Measurements from ENCODE around the gene DCANP1. TPM values are rescaled to one million over a fixed set of nuclear protein-coding genes. Genes with fewer than 3 reads are reported as not detected.

DCANP1 gene
- total RNA-seq, 1 experiment from 2014 or later: not detected

DNA sequence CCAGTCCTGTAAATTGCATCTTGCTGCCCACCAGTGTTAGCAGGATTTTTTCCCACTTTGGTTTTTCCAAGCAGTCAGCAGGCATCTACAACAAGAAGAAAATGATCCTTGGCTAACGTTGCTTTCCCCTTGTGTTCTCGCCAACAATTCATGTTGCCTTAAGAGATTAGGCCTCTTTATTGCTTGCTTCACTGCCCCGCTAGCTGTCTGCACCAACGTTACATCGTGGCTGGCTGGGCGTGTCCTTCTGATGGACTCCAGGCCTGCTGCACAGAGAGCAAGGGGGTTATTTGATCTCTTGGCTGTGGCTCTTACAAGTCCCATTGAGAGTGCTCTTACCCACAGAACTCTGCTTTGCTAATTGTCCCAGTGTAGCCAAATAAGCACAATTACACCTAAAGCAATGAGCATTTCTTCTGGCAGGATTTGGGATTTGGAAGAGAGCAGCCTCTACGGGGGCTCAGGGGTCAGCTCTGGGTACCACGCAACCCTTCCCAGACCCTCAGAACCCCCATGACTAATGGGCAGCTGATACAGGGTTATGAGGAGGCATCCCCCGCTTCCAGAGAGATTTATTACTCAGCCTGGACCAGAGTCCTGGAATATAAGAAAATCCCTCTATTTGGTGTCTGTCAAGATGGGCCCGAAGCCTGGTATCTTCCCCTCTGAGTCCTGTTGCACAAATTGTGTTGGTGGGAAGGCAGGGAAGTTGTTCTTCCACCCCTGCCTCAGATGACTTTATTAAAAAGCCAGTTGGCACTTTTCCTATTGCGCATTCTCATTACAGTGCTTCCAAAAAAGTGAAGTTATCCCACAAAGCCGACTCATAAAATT, 17.6 kb downstream of the DCANP1 start:
- peaks cover 15% of the 10 kb centered on the region for H3K9me3 Mint-ChIP-seq
- no peak overlapping the region for H3K27ac Mint-ChIP-seq
- peaks cover 5% of the 10 kb centered on the region; the same call in 1 of the 2 replicates for H3K4me1 Mint-ChIP-seq
- H3K27me3 Mint-ChIP-seq (ENCODE audit: low read depth): peaks cover 11% of the 10 kb centered on the region
- ATAC-seq (no peak), DNase-seq (ENCODE audit: low spot score) (no peak)
- peaks cover 6% of the 10 kb centered on the region for H3K36me3 Mint-ChIP-seq
- H3K4me3 Mint-ChIP-seq: no peak overlapping the region
- TF ChIP-seq USF1 (CRISPR knock-in tag; IDR thresholded peaks at IDR 0.05) (no peak), GABPB1 (CRISPR knock-in tag; IDR thresholded peaks at IDR 0.05) (no peak), ZNF423 (CRISPR knock-in tag; IDR thresholded peaks at IDR 0.05) (no peak), ZNF512 (CRISPR knock-in tag; IDR thresholded peaks at IDR 0.05; ENCODE audit: borderline replicate concordance) (no peak), ETV6 (CRISPR knock-in tag; IDR thresholded peaks at IDR 0.05) (no peak), ATF1 (CRISPR knock-in tag; IDR thresholded peaks at IDR 0.05) (no peak), FOXK1 (CRISPR knock-in tag; IDR thresholded peaks at IDR 0.05) (no peak), PRDM15 (CRISPR knock-in tag; IDR thresholded peaks at IDR 0.05) (no peak), OVOL2 (CRISPR knock-in tag; IDR thresholded peaks at IDR 0.05; ENCODE audit: borderline replicate concordance) (no peak)
- TF ChIP-seq, protein P1, sequence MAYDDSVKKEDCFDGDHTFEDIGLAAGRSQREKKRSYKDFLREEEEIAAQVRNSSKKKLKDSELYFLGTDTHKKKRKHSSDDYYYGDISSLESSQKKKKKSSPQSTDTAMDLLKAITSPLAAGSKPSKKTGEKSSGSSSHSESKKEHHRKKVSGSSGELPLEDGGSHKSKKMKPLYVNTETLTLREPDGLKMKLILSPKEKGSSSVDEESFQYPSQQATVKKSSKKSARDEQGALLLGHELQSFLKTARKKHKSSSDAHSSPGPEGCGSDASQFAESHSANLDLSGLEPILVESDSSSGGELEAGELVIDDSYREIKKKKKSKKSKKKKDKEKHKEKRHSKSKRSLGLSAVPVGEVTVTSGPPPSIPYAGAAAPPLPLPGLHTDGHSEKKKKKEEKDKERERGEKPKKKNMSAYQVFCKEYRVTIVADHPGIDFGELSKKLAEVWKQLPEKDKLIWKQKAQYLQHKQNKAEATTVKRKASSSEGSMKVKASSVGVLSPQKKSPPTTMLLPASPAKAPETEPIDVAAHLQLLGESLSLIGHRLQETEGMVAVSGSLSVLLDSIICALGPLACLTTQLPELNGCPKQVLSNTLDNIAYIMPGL (CRISPR knock-in tag; IDR thresholded peaks at IDR 0.05): no peak
- TF ChIP-seq, protein P2, sequence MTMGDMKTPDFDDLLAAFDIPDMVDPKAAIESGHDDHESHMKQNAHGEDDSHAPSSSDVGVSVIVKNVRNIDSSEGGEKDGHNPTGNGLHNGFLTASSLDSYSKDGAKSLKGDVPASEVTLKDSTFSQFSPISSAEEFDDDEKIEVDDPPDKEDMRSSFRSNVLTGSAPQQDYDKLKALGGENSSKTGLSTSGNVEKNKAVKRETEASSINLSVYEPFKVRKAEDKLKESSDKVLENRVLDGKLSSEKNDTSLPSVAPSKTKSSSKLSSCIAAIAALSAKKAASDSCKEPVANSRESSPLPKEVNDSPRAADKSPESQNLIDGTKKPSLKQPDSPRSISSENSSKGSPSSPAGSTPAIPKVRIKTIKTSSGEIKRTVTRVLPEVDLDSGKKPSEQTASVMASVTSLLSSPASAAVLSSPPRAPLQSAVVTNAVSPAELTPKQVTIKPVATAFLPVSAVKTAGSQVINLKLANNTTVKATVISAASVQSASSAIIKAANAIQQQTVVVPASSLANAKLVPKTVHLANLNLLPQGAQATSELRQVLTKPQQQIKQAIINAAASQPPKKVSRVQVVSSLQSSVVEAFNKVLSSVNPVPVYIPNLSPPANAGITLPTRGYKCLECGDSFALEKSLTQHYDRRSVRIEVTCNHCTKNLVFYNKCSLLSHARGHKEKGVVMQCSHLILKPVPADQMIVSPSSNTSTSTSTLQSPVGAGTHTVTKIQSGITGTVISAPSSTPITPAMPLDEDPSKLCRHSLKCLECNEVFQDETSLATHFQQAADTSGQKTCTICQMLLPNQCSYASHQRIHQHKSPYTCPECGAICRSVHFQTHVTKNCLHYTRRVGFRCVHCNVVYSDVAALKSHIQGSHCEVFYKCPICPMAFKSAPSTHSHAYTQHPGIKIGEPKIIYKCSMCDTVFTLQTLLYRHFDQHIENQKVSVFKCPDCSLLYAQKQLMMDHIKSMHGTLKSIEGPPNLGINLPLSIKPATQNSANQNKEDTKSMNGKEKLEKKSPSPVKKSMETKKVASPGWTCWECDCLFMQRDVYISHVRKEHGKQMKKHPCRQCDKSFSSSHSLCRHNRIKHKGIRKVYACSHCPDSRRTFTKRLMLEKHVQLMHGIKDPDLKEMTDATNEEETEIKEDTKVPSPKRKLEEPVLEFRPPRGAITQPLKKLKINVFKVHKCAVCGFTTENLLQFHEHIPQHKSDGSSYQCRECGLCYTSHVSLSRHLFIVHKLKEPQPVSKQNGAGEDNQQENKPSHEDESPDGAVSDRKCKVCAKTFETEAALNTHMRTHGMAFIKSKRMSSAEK (CRISPR knock-in tag; IDR thresholded peaks at IDR 0.05; ENCODE audit: borderline replicate concordance): no peak
- TF ChIP-seq, protein P3, sequence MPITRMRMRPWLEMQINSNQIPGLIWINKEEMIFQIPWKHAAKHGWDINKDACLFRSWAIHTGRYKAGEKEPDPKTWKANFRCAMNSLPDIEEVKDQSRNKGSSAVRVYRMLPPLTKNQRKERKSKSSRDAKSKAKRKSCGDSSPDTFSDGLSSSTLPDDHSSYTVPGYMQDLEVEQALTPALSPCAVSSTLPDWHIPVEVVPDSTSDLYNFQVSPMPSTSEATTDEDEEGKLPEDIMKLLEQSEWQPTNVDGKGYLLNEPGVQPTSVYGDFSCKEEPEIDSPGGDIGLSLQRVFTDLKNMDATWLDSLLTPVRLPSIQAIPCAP (CRISPR knock-in tag; IDR thresholded peaks at IDR 0.05): no peak
- TF ChIP-seq, protein P4, sequence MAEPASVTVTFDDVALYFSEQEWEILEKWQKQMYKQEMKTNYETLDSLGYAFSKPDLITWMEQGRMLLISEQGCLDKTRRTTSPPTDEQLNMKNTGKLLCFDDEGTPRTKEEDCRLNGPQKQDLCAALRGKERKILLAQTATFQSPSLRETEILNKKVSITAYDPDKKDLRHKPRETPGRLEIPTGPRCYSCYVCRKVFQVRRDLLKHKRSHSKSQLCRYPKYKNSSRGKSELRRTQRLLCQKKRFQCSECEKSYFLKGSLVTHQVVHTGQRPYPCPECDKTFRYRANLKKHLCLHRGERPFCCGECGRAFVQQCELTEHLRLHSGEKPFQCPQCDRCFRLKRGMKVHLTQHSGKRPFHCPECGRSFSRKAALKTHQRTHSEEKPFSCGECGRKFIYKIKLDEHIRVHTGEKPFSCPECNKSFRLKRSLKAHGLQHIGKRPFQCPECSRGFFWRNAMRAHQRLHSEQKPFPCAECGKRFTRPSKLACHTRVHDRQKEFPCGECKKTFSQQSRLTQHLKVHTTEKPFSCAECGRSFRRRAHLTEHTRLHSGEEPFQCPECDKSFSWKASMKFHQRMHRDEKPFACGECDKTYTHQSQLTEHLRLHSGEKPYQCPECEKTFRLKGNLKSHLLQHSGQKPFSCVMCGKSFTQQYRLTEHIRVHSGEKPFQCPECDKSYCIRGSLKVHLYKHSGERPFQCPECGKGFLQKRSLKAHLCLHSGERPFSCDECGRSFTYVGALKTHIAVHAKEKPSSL (CRISPR knock-in tag; conservative IDR thresholded peaks at IDR 0.05): no peak
- TF ChIP-seq, protein P5, sequence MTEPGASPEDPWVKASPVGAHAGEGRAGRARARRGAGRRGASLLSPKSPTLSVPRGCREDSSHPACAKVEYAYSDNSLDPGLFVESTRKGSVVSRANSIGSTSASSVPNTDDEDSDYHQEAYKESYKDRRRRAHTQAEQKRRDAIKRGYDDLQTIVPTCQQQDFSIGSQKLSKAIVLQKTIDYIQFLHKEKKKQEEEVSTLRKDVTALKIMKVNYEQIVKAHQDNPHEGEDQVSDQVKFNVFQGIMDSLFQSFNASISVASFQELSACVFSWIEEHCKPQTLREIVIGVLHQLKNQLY (CRISPR knock-in tag; IDR thresholded peaks at IDR 0.05): no peak
- TF ChIP-seq, protein P6, sequence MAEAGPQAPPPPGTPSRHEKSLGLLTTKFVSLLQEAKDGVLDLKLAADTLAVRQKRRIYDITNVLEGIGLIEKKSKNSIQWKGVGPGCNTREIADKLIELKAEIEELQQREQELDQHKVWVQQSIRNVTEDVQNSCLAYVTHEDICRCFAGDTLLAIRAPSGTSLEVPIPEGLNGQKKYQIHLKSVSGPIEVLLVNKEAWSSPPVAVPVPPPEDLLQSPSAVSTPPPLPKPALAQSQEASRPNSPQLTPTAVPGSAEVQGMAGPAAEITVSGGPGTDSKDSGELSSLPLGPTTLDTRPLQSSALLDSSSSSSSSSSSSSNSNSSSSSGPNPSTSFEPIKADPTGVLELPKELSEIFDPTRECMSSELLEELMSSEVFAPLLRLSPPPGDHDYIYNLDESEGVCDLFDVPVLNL (CRISPR knock-in tag; IDR thresholded peaks at IDR 0.05; ENCODE audit: borderline replicate concordance, low read depth): no peak
- ChIA-PET POLR2A (no interaction called here), CTCF (interaction anchor here (1.3 kb wide), 1 partner anchor 136 kb away, joined by 3 read pairs; no protein-coding TSS in a partner anchor)

All from WTC11 (cell line).